Left ventricle myocardium inferior (tissue), 1 donor: Measurements from ENCODE around the gene CAMKV. TPM values are rescaled to one million over a fixed set of nuclear protein-coding genes. Genes with fewer than 3 reads are reported as not detected.

ENCODE experiments used
- DNase-seq: peaks from one replicate; pipeline ENCODE4 v3.0.0-alpha.2; 2020
- H3K27ac ChIP-seq: fragments of 200-600 bp; replicated peaks from 2 replicates; pipeline ENCODE4 v1.8.0; 2021
- H3K27me3 ChIP-seq: fragments of 200-600 bp; 2 replicates; pipeline ENCODE4 v1.8.0; 2021; ENCODE audit warnings: low read depth
- H3K36me3 ChIP-seq: fragments of 200-600 bp; 2 replicates; pipeline ENCODE4 v1.8.0; 2021
- H3K4me1 ChIP-seq: fragments of 200-600 bp; 2 replicates; pipeline ENCODE4 v1.8.0; 2021
- H3K4me3 ChIP-seq: fragments of 200-600 bp; 2 replicates; pipeline ENCODE4 v1.8.0; 2021; ENCODE audit warnings: mild to moderate bottlenecking, moderate library complexity
- H3K9me3 ChIP-seq: fragments of 200-600 bp; replicated peaks from 2 replicates; pipeline ENCODE4 v1.8.0; 2021
- intact Hi-C: fragments of 100-400 bp; cut with micrococcal nuclease; formaldehyde crosslinking; loops from one replicate; pipeline ENCODE4 v1.11.0; 2022
- total RNA-seq: library from RNA; stranded (reverse); fragmentation: NEBNext Ultra II Directional; extraction: Animal tissue kit (Norgen Biotek cat#: 25700); gene quantifications from one replicate; pipeline ENCODE4 v1.2.1, GENCODE V29; 2021
- TF ChIP-seq, protein P1 (sequence below): fragments of 200-600 bp; IDR thresholded peaks from 2 replicates; pipeline ENCODE4 v1.8.0; 2021; ENCODE audit warnings: antibody characterized with exemption, mild to moderate bottlenecking, borderline replicate concordance
- donor health status: DM: no; HTN: yes; CAD: no; lungs with severe emphysema.

The CAMKV gene
- total RNA-seq, 1 donor from 2014 or later = not detected

DNA sequence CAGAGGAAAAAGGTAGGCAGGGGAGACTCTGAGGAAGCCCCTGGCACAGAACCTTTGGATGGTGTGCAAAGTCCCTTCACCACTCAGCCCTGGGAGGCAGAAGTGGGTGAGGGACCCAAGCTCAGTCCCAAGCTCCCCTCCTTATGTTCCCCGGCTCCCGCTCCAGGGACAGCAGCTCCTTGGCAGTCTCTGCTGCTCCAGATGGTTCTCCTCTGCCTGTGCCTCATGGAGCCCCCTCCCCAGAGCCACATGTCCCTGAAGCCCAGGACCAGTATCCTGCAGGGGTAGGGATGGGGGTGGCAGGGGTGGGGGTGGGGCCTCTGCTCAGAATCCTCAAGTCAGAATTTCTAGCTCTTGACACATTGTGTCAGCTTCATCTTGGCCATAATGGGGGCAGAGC lies 8.0 kb upstream of the CAMKV start:
- intact Hi-C loops = no loop called here
- H3K27me3 ChIP-seq = no peaks in the 10 kb centered on the region
- no peaks in the 10 kb centered on the region for H3K9me3 ChIP-seq
- TF ChIP-seq, protein P1, sequence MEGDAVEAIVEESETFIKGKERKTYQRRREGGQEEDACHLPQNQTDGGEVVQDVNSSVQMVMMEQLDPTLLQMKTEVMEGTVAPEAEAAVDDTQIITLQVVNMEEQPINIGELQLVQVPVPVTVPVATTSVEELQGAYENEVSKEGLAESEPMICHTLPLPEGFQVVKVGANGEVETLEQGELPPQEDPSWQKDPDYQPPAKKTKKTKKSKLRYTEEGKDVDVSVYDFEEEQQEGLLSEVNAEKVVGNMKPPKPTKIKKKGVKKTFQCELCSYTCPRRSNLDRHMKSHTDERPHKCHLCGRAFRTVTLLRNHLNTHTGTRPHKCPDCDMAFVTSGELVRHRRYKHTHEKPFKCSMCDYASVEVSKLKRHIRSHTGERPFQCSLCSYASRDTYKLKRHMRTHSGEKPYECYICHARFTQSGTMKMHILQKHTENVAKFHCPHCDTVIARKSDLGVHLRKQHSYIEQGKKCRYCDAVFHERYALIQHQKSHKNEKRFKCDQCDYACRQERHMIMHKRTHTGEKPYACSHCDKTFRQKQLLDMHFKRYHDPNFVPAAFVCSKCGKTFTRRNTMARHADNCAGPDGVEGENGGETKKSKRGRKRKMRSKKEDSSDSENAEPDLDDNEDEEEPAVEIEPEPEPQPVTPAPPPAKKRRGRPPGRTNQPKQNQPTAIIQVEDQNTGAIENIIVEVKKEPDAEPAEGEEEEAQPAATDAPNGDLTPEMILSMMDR = no peak
- peaks cover 24% of the 10 kb centered on the region for H3K4me1 ChIP-seq
- no peaks in the 10 kb centered on the region for H3K36me3 ChIP-seq
- no peak overlapping the region for H3K27ac ChIP-seq
- H3K4me3 ChIP-seq = no peak overlapping the region
- no peak for DNase-seq

DNA sequence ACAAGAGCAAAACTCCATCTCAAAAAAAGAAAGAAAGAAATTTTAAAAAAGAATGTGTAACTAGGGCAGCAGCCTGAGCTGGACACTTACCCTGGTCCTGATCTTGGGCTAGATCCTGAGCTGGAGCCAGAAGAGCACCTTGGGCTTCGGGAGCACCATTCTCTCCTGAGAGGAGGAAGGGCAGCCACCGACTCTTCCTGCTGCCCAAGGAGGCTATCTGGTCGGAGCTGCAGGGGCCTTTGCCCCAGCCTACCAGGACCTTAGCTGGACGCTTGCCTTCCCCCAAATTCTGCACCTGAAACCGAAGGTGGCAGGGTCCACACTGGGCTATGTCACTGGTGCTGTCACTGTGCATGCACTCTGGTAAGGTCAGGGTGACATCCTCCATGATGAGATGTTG lies 6.9 kb upstream of the CAMKV start:
- TF ChIP-seq, protein P1 = no peak
- H3K36me3 ChIP-seq = no peaks in the 10 kb centered on the region
- H3K27ac ChIP-seq = no peak overlapping the region
- H3K27me3 ChIP-seq = peaks cover 7% of the 10 kb centered on the region
- peaks cover 13% of the 10 kb centered on the region for H3K4me1 ChIP-seq
- H3K4me3 ChIP-seq = no peak overlapping the region
- intact Hi-C loops = no loop called here
- H3K9me3 ChIP-seq = no peaks in the 10 kb centered on the region
- DNase-seq = no peak

DNA sequence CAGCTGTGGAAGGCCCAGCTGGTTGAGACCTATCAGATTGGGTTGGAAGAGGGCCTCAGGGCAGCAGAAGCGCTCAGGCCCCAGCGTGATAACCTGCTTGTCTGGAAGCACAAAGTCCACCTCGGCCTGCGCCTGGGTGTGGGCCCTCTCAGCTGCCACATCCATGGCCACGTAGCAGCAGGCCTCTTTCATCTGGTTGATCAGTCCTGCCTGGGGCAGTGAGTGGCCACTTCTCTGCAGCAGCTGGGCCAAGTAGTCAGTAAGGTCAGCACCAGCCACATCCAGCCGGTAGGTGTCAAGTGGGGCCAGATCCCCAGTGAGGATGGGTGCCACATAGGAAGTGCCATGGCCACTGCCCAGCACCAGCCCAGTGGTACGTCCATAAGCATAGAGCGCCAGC lies 3.9 kb upstream of the CAMKV start:
- H3K27me3 ChIP-seq = peaks cover 37% of the 10 kb centered on the region
- DNase-seq = no peak
- intact Hi-C loops = no loop called here
- no peak overlapping the region for H3K4me3 ChIP-seq
- TF ChIP-seq, protein P1 = no peak
- no peaks in the 10 kb centered on the region for H3K9me3 ChIP-seq
- no peaks in the 10 kb centered on the region for H3K36me3 ChIP-seq
- H3K4me1 ChIP-seq = peaks cover 13% of the 10 kb centered on the region
- no peak overlapping the region for H3K27ac ChIP-seq

DNA sequence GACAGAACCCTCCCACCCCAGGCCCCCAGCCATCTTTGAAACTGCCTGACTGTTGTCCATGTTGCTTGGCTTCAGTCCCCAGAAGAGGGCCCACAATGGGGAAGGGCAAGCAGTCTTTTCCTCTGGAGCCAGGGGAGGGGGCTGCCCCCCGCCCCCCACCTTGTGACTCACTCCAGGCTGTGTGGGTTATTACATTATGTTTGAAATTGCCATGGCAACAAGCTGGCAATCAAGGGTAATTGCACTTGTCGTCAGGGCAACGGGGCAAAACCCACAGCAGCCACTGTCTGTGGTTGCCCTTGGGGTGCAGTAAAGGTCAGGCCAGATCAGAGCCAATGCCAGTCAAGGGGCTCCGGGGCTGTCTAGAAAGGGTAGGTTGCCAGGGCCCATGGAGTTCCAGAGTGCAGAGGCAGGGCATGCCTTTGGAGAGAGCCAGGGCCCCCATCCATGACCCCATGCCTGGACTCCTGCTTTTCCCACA lies 3.1 kb upstream of the CAMKV start:
- H3K36me3 ChIP-seq = no peaks in the 10 kb centered on the region
- H3K4me1 ChIP-seq = peaks cover 13% of the 10 kb centered on the region
- H3K27me3 ChIP-seq = peaks cover 45% of the 10 kb centered on the region
- no peak for DNase-seq
- TF ChIP-seq, protein P1 = no peak
- no peak overlapping the region for H3K4me3 ChIP-seq
- no peaks in the 10 kb centered on the region for H3K9me3 ChIP-seq
- no peak overlapping the region for H3K27ac ChIP-seq
- intact Hi-C loops = no loop called here

DNA sequence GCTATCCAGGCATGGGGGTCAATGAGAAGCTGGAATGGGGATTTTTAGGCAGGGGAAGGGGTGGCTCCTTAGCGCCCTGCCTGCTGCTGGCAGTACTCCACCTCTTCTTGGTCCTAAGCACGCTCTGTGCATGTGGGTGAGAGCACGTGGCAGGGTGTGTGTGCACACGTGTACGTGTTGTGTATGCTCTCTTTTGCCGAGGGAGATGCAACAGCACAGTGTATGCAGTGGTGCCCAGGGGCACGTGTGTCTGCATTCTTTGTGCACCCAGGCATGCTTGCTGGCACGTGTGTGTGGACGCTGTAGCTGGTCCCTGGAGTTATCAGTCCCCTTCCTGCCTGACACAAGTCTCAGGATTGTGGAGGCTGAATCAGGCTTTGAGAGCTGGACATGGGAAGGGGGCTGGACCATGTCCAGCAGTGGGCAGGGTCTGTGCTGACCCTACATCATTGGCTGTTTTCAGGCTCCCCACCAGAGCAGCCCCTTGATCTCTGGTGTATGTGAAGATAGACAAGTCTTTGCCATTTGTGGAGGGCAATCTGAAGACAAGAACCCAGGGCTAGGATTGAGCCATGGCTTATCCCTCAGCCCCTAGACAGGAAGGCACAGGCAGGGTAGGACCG lies 1.9 kb upstream of the CAMKV start:
- peaks cover 13% of the 10 kb centered on the region for H3K4me1 ChIP-seq
- H3K4me3 ChIP-seq = no peak overlapping the region
- no peaks in the 10 kb centered on the region for H3K9me3 ChIP-seq
- no peak for DNase-seq
- H3K36me3 ChIP-seq = no peaks in the 10 kb centered on the region
- H3K27me3 ChIP-seq = peaks cover 56% of the 10 kb centered on the region
- H3K27ac ChIP-seq = no peak overlapping the region
- intact Hi-C loops = no loop called here
- TF ChIP-seq, protein P1 = no peak
